K562 (cell line): ENCODE data around the gene GLB1L3. TPM values are rescaled to one million over a fixed set of nuclear protein-coding genes. Genes with fewer than 3 reads are reported as not detected.

Experiments used
- EZH2 ChIP-seq: IDR thresholded peaks from 2 replicates; pipeline ENCODE4 v1.6.1; 2012; ENCODE audit warnings: low read depth, mild to moderate bottlenecking, inconsistent platforms, low read length, borderline replicate concordance
- NCOR1 ChIP-seq: fragments of 450-650 bp; IDR thresholded peaks from 2 replicates; pipeline ENCODE4 v1.6.1; 2016; ENCODE audit warnings: mild to moderate bottlenecking, moderate library complexity
- POLR2AphosphoS5 ChIP-seq: IDR thresholded peaks from 2 replicates; pipeline ENCODE4 v1.6.1; 2011; ENCODE audit warnings: mild to moderate bottlenecking, low read depth, low read length, moderate library complexity; ENCODE audit not compliant: control insufficient read depth, insufficient read depth
- PRDM10 ChIP-seq: fragments of 450-650 bp; IDR thresholded peaks from 2 replicates; pipeline ENCODE4 v1.6.1; 2018; ENCODE audit not compliant: partially characterized antibody
- SIRT6 ChIP-seq: IDR thresholded peaks from one replicate; pipeline ENCODE4 v1.6.1; 2012; ENCODE audit warnings: low read depth, mild to moderate bottlenecking, control low read depth, inconsistent platforms, low read length, moderate library complexity
- SMAD4 ChIP-seq: fragments of 250-450 bp; sonication (Bioruptor Pico); conservative IDR thresholded peaks from 2 replicates; pipeline ENCODE4 v1.8.0; 2021; ENCODE audit warnings: inconsistent platforms, mild to moderate bottlenecking, moderate library complexity
- SMARCE1 ChIP-seq: fragments of 450-650 bp; IDR thresholded peaks from 2 replicates; pipeline ENCODE4 v1.7.1; 2016; ENCODE audit warnings: mild to moderate bottlenecking
- ZBTB26 ChIP-seq: fragments of 450-650 bp; formaldehyde crosslinking; IDR thresholded peaks from 2 replicates; pipeline ENCODE4 v1.4.0; 2022; ENCODE audit warnings: missing genetic modification characterization
- ZFX ChIP-seq: sonication (generic); formaldehyde crosslinking; IDR thresholded peaks from 2 replicates; pipeline ENCODE4 v1.8.0; 2022; ENCODE audit warnings: mild to moderate bottlenecking, missing genetic modification reagents, moderate library complexity
- ZHX1 ChIP-seq: fragments of 150-350 bp; conservative IDR thresholded peaks from 2 replicates; pipeline ENCODE4 v1.6.1; 2014; ENCODE audit warnings: low read length
- ZNF707 ChIP-seq: fragments of 250-450 bp; sonication (Bioruptor Pico); conservative IDR thresholded peaks from 2 replicates; pipeline ENCODE4 v1.8.0; 2022; ENCODE audit warnings: inconsistent platforms, mild to moderate bottlenecking, moderate library complexity
- polyA plus RNA-seq, 8 experiments: library from polyadenylated mRNA; depleted of rRNA in 4 of 8; stranded (reverse) in 5 of 8; unstranded in 3 of 8; fragments of >200 nt; fragmentation: Nextera tagmentation in 2 of 8; fragmentation: Illumina TruSeq in 1 of 8; extraction: Ambion mirVana in 2 of 8; extraction: Trizol in 1 of 8; gene quantifications; 2 replicates each; pipeline versions ENCODE4 v1.2.1 to v1.2.3, GENCODE V29; 2011 to 2014; ENCODE audit warnings: inconsistent platforms in 1 of 8, missing spikeins in 1 of 8
- total RNA-seq, 7 experiments: library from RNA; depleted of rRNA in 6 of 7; stranded (reverse); fragments of >200 nt in 6 of 7; fragmentation: Illumina TruSeq in 2 of 7; extraction: Trizol in 2 of 7; gene quantifications; 2 replicates each; pipeline versions ENCODE4 v1.2.1 to v1.2.3, GENCODE V29; 2011 to 2021; ENCODE audit warnings: low replicate concordance in 1 of 7
- TF ChIP-seq, protein P1 (sequence below): fragments of 450-650 bp; IDR thresholded peaks from 2 replicates; pipeline ENCODE4 v1.6.1; 2017; ENCODE audit warnings: antibody characterized with exemption, mild to moderate bottlenecking
- TF ChIP-seq, protein P2 (sequence below): fragments of 250-450 bp; sonication (Bioruptor Pico); IDR thresholded peaks from 2 replicates; pipeline ENCODE4 v1.5.0; 2022; ENCODE audit warnings: mild to moderate bottlenecking

GLB1L3 gene
- total and polyA plus RNA-seq, 9 of the 15 experiments (the other 6 are each of a cell fraction or from before 2014, with no cell fraction given), result 0.18 to 3.3 (median 0.49) TPM

GRCh38 chr11:134233729-134234179 lies 42.4 kb upstream of the GLB1L3 start (continued):
- TF ChIP-seq ZHX1 (no peak), POLR2AphosphoS5 (peak; percentile 49; the same call in 1 of the 2 replicates), SMAD4 (peak; percentile 37; the same call in 1 of the 2 replicates), ZFX (no peak), PRDM10 (peak; percentile 70), ZBTB26 (CRISPR knock-in tag) (no peak), NCOR1 (peak; percentile 67), EZH2 (no peak), SIRT6 (no peak), ZNF707 (CRISPR knock-in tag) (no peak), SMARCE1 (0 out of 2 replicates have a peak, but pooled peaks have one; percentile 70)
- TF ChIP-seq, protein P1, sequence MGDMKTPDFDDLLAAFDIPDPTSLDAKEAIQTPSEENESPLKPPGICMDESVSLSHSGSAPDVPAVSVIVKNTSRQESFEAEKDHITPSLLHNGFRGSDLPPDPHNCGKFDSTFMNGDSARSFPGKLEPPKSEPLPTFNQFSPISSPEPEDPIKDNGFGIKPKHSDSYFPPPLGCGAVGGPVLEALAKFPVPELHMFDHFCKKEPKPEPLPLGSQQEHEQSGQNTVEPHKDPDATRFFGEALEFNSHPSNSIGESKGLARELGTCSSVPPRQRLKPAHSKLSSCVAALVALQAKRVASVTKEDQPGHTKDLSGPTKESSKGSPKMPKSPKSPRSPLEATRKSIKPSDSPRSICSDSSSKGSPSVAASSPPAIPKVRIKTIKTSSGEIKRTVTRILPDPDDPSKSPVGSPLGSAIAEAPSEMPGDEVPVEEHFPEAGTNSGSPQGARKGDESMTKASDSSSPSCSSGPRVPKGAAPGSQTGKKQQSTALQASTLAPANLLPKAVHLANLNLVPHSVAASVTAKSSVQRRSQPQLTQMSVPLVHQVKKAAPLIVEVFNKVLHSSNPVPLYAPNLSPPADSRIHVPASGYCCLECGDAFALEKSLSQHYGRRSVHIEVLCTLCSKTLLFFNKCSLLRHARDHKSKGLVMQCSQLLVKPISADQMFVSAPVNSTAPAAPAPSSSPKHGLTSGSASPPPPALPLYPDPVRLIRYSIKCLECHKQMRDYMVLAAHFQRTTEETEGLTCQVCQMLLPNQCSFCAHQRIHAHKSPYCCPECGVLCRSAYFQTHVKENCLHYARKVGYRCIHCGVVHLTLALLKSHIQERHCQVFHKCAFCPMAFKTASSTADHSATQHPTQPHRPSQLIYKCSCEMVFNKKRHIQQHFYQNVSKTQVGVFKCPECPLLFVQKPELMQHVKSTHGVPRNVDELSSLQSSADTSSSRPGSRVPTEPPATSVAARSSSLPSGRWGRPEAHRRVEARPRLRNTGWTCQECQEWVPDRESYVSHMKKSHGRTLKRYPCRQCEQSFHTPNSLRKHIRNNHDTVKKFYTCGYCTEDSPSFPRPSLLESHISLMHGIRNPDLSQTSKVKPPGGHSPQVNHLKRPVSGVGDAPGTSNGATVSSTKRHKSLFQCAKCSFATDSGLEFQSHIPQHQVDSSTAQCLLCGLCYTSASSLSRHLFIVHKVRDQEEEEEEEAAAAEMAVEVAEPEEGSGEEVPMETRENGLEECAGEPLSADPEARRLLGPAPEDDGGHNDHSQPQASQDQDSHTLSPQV, result 0 out of 2 replicates have a peak, but pooled peaks have one; percentile 42
- TF ChIP-seq, protein P2, sequence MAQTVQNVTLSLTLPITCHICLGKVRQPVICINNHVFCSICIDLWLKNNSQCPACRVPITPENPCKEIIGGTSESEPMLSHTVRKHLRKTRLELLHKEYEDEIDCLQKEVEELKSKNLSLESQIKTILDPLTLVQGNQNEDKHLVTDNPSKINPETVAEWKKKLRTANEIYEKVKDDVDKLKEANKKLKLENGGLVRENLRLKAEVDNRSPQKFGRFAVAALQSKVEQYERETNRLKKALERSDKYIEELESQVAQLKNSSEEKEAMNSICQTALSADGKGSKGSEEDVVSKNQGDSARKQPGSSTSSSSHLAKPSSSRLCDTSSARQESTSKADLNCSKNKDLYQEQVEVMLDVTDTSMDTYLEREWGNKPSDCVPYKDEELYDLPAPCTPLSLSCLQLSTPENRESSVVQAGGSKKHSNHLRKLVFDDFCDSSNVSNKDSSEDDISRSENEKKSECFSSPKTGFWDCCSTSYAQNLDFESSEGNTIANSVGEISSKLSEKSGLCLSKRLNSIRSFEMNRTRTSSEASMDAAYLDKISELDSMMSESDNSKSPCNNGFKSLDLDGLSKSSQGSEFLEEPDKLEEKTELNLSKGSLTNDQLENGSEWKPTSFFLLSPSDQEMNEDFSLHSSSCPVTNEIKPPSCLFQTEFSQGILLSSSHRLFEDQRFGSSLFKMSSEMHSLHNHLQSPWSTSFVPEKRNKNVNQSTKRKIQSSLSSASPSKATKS (CRISPR knock-in tag), result no peak
